Measurements from ENCODE around the gene LRRC8E. TPM values are rescaled to one million over a fixed set of nuclear protein-coding genes. Genes with fewer than 3 reads are reported as not detected.

Gene LRRC8E
- total and polyA plus RNA-seq, 10 of the 15 experiments (the other 5 are each of a cell fraction or from before 2014, with no cell fraction given) = 0.04 to 0.32 (median 0.25) TPM; not detected in 7

- Histone ChIP-seq H3K9ac (ENCODE audit: control insufficient read depth, insufficient read depth, low read length) (no peak overlapping the region), H3K27ac (ENCODE audit: control insufficient read depth, insufficient read depth) (no peak overlapping the region), H2AFZ (ENCODE audit: control insufficient read depth, low read depth, low read length) (no peak overlapping the region), H3K79me2 (ENCODE audit: control insufficient read depth, insufficient read depth, low read length) (no peaks in the 10 kb centered on the region), H3K36me3 (ENCODE audit: control insufficient read depth in 2 of 2, insufficient read depth in 2 of 2, low read length in 1 of 2) (no peaks in the 10 kb centered on the region), H4K20me1 (ENCODE audit: control insufficient read depth, insufficient read depth) (no peaks in the 10 kb centered on the region), H3K4me2 (ENCODE audit: control insufficient read depth, insufficient read depth) (no peak overlapping the region), H3K4me1 (ENCODE audit: control insufficient read depth, insufficient read depth, low read length) (peaks cover 13% of the 10 kb centered on the region; the same call in 1 of the 2 replicates), H3K4me3 (no peak overlapping the region), H3K9me3 (replicated peaks; ENCODE audit: control insufficient read depth, insufficient read depth, low read length) (no peaks in the 10 kb centered on the region; the same call in 2 of the 3 replicates), H3K27me3 (replicated peaks in 1 of 2; ENCODE audit: control insufficient read depth in 2 of 2, insufficient read depth in 2 of 2, low read length in 1 of 2) (peaks cover 2 to 7% of the 10 kb centered on the region in 2 experiments; a peak in 3 of 4 replicates)
- POLR2A ChIA-PET = no interaction called here
- DNase-seq (ENCODE audit: low read depth, low spot score) (no peak), FAIRE-seq (no peak), ATAC-seq (no peak)
- BruUV-seq (replicated peaks) = no TSS peak
- intact Hi-C loops (cut with micrococcal nuclease; ENCODE audit: unreplicated experiment) = no loop called here
- TF ChIP-seq CBFB (IDR thresholded peaks at IDR 0.05; ENCODE audit: low read depth) = no peak
- no peak for TF ChIP-seq CBX3 (IDR thresholded peaks at IDR 0.05; ENCODE audit: borderline replicate concordance, low read depth)
- TF ChIP-seq NR2F1 (conservative IDR thresholded peaks at IDR 0.05) = no peak
- TF ChIP-seq ZZZ3 (IDR thresholded peaks at IDR 0.05; ENCODE audit: control insufficient read depth, insufficient read length, low read depth) = no peak
- no peak for TF ChIP-seq WRNIP1 (IDR thresholded peaks at IDR 0.05; ENCODE audit: borderline replicate concordance, low read depth, low read length)
- no peak for TF ChIP-seq STAT1 (conservative IDR thresholded peaks at IDR 0.05)
- no peak for TF ChIP-seq DPF2 (IDR thresholded peaks at IDR 0.05)
- TF ChIP-seq NFYA (IDR thresholded peaks at IDR 0.05; ENCODE audit: borderline replicate concordance, low read depth, low read length) = no peak
- no peak for TF ChIP-seq SP1 (IDR thresholded peaks at IDR 0.05; ENCODE audit: low read depth, low read length)
- TF ChIP-seq RBBP5 (conservative IDR thresholded peaks at IDR 0.05) = no peak
- no peak for TF ChIP-seq EP300 (IDR thresholded peaks at IDR 0.05; ENCODE audit: borderline replicate concordance in 1 of 2, control insufficient read depth in 1 of 2, low read depth in 2 of 2, low read length in 2 of 2)
- no peak for TF ChIP-seq E2F8 (IDR thresholded peaks at IDR 0.05; ENCODE audit: low read depth, partially characterized antibody)
- no peak for TF ChIP-seq NBN (IDR thresholded peaks at IDR 0.05)
- no peak for TF ChIP-seq ZNF207 (IDR thresholded peaks at IDR 0.05; ENCODE audit: borderline replicate concordance)
- TF ChIP-seq RB1 (IDR thresholded peaks at IDR 0.05; ENCODE audit: borderline replicate concordance) = no peak
- WGBS (ENCODE audit: insufficient coverage, insufficient replicate concordance, low lambda C conversion rate, missing lambda C conversion rate) = 76% methylated on average over 9 of the region's 9 CpGs
- RAD21 ChIA-PET (ENCODE audit: unreplicated experiment) = no interaction called here
- CTCF ChIA-PET = interaction anchor here (0.8 kb wide), 1 partner anchor 36 kb away, joined by 4 read pairs; no protein-coding TSS in a partner anchor
- in situ Hi-C loops (cut with MboI) = no loop called here
- SMC1A ChIA-PET (ENCODE audit: uncharacterized antibody, unreplicated experiment) = no interaction called here
Observed at GRCh38 chr19:7867092-7867844, 21.0 kb upstream of the LRRC8E start.
